ACHN (cell line): ENCODE measurements around the gene CFAP74.

ENCODE experiments used
- DNase-seq: peaks from one replicate; pipeline ENCODE4 v3.0.0-alpha.2; 2015
- in situ Hi-C: cut with HindIII; loops from 2 replicates; pipeline ENCODE4 v1.10.0; 2017; ENCODE audit warnings: low sequenced_read_pairs, low pct_ligation_motif_present, low pct_unique_long_range_greater_than_20kb

The CFAP74 gene

DNA sequence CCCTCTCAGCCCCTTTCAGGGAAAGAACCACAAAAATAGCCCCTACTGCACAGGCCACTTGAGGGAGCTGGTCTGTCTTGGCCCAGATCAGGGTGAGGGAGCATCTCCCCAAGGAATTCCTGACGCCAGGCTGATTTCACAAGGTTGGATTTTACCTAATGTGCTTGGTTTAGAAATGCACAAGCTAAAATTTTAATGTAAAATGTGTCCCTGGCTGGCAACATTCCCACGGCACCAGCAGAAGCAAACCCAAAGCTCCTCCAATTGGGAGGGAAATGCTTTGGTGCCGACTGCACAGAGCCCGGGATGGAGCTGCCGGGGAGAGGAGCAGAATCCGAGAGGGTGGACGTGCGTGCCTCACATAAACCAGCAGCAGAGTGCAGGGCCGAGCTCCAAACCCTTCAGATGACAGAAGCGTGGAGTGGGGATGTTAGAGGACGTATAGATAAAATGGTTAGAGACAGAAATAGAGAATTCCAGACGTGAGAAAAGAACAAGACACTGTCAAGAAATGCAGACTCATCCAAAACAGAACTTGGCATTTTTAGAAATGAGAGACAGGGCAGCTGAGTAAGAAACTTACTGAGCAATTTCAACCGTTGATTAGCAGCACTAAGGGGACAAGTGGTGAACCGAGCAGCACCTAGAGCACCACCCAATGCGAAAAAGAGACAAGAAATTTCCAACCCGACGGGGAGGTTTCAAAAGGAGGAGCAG, 42.9 kb downstream of the CFAP74 start:
- in situ Hi-C loops: no loop called here
- DNase-seq: no peak

DNA sequence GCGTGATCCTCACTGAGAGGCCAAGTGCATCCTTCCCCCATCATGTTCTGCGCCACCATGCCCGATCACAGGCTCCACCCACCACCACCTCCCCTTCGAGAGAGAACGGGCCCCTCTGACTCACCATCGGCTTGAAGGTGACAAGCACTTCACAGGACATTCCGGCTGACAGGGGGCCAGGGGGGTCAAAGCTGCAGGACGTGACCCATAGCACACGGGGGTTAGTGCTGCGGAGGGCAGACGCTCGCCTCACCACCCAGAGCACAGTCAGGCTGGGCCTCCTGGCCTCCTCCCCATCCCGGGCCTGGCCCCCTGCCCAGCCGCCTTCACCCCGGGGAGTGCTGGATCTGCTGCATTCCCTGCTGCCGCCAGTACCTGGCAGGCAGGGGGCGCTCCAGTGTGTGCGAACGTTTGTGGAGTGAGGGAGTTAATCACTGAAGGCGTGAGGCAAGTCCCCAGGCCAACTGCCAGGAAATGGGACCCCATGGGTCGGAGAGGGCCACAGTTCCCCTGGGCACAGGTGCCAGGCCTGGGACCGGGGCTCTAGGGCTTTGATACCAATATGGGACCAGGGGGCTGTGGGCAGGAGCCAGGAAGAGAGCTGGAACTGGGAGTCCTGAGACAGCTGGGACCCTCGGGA, 43.6 kb downstream of the CFAP74 start:
- in situ Hi-C loops: no loop called here
- peak; percentile 83 for DNase-seq

DNA sequence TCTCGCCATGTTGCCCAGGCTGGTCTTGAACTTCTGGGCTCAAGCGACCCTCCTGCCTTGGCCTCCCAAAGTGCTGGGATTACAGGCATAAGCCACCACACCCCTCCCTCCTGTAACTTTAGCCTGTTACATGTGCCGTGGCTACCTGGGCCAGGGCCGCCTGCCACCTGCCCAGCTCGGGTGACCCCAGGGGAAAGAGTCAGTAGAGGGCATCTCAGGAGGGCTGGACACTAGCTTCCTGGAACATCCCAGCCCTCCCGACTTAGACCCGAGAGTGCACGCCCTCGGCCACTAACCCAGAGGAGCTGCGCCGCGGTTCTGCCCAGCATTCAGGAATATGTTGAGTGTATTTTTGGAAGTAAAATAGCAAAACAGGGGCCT, 44.1 kb downstream of the CFAP74 start:
- in situ Hi-C loops: no loop called here
- DNase-seq: no peak

DNA sequence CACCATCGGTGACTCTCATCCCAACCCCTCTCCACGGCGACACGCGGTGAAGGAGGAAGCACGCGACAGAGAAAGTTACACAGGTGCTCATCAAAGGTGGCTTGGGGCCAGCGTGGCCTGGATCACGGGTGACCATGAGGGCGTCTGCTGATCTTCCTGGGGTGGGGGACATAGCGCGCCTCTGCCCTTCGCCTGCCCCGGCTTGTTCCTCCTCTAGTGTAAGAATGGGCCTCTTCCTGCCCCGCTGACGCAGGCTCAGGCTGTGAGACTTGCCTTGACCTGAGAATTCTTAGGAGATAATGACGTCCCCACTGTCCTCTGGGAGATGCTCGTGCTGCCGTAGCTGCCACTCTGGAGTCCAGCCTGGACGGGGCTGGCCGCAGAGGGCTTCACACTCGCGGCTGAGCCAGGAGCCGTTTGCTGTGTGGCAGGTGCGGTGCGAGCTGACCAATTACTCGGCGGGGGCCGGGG, 45.5 kb downstream of the CFAP74 start:
- in situ Hi-C loops: no loop called here
- DNase-seq: no peak

DNA sequence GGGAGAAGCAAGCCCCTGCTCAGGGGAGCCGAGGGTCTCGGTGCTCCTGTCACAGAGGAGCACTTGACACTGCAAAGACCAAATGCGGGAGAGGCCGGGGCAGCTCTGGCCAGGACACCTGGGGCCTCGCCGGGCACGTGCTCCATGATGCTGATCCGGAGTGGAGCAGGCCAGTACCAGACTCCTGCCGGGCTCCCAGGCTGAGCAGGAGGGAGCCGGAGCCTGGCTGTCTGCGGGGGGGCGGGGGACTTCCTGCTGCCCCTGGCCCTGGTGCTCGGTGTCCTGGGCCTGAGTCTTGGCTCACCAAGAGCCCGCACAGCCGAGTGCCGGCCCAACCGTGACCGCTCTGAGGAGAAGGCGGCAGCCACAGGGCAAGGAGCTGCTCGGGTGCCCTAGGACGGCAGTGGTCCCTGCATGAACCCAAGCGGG, 46.0 kb downstream of the CFAP74 start:
- DNase-seq: no peak
- in situ Hi-C loops: no loop called here

DNA sequence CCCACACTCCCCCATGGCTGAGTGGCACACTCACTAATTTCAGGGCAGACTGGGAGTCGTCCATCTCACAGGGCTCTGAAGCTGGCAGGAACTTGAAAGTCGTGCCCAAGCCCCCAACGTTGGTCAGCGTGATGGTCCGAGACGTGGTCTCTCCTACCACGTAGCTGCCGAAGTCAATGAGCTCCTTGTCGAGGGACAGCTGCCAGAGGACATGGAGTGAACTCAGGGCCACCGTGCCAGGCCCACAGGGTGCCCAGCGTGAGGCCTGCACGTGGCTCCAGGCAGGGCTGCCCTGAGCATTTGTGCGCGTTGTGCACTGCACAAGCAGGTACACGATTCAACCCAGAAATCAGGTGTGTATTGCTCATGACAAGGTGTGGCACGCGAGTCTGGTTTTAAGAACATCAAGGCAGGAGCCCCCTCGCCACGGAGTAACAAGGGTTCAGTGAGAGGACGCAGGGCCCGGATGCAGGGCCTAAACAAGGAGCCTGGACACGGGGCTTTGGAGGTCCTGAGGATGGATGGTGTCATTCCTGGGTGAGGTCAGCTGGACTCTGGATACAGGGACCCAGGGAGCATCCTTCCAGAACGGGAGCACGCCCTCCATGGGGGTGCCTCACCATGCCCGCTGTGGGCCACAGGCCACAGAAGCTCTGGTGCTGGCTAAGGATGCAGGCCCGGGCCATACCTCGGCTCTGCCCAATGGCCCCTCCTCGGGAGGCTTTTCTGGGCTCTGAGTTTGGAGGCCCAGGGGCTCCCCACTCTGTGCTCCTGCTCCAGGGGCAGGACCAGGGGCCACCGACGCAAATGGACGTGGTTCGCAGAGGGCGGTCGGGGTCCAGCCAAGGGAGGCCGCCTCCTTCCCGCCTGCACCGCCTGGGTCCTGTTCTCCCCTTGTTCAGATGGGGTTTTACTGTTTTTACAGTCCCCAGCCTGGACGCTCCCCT, 46.7 kb downstream of the CFAP74 start:
- in situ Hi-C loops: no loop called here
- DNase-seq: no peak

DNA sequence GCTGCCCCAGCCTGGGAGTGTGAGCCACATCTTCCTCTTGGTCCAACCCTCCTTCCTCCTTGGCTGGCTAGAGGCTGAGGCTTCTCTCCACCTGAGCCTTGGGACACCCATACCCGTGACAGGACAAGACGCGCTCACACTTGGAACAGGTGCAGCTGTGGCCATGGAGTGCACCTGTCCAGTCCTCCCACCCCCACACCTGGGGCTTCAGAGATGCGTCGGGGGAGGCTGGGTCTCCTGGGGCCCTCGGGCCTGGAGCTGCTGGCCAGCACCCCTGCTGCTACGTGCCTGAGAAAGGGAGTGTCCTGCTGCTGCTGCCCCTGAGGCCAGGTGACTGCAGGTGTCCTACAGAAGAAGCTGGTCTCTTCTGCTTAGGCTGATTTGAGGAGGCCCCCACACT, 47.5 kb downstream of the CFAP74 start:
- DNase-seq: no peak
- in situ Hi-C loops: no loop called here

DNA sequence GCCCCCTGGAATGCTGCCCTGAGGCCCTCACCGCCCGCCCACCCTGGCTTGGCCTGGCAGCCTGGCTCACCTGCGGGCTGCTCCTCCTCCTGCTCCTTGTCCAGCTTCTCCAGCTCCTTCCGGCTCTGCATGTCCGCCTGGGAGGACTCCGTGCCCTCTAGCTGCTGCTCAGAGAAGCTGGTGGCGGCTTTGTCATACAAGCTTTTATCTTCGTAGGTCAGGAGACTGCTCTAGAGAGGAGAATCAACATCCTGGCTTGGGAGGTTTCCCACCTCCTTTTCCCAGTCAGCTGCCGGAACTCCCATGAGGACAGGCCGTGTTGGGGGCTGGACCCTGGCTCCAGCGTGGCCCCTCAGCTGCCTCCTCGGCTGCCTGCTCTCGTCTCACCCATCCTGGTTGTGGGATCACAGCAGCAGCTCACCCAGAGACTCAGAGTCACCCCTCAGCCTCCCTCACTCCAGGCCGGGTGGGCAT, 47.9 kb downstream of the CFAP74 start:
- DNase-seq: no peak

DNA sequence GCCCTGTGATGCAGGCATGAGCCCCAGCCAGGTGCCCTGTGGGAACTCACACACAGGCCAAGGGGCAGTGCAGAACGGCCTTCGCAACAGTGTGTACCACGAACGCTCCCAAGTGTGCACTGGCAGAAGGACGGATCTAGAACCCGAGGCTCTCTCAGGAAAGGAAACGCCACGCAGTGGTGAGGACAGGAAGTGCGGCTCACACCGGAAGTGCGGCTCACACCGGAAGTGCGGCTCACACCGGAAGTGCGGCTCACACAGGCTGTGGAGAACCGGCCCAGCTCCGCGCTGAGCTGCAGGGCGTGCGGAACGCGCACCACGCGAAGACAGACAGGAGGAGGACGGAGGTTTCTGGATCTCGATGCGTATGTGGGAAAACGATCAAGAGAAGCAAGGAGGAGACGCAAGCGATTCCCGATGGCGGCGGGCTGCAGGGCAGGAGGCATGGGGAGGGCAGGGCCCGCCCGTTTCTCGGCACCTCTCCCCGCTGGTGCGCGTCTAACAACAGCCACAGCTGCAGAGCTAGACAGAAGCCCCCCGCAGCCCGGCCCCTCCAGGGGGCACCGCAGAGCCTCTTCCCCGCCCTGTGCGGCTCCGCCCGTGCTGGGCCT, 48.6 kb downstream of the CFAP74 start:
- no peak for DNase-seq
- in situ Hi-C loops: no loop called here

More for the DNA sequence above, 47.9 kb downstream of the CFAP74 start:
- in situ Hi-C loops: no loop called here

DNA sequence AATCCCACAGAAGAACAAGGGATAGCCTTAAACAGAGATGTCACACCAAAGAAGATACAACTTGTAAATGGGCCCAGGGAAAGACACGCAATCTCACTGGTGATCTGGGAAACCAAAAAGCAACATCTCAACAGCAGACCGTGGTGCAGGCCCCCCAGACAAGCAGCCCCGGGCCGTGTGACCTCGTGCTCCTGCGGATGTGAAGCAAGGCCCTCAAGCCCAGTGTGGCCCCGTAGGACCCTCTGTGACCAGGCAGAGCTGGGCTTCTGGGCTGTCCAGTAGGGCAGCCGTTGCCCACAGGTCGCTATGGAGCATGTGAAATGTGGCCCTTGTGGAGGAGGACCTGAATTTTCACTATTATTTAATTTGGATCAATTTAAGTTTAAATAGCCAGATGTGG, 49.6 kb downstream of the CFAP74 start:
- in situ Hi-C loops: no loop called here

DNA sequence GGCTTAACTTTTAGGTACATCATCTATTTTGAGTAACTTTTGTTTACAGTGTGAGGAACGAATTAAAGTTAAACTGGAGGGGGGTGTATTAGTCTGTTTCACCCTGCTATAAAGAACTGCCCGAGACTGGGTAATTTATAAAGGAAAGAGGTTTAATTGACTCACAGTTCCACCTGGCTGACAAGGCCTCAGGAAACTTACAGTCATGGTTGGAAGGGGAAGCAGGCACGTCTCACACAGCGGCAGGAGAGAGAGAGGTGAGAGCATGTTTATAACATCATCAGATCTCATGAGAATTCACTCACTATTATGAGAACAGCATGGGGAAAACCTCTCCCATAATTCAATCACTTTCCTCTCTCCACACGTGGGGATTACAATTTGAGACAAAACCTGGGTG, 52.6 kb downstream of the CFAP74 start:
- DNase-seq: no peak
- in situ Hi-C loops: no loop called here

More for the DNA sequence above, 49.6 kb downstream of the CFAP74 start:
- no peak for DNase-seq

DNA sequence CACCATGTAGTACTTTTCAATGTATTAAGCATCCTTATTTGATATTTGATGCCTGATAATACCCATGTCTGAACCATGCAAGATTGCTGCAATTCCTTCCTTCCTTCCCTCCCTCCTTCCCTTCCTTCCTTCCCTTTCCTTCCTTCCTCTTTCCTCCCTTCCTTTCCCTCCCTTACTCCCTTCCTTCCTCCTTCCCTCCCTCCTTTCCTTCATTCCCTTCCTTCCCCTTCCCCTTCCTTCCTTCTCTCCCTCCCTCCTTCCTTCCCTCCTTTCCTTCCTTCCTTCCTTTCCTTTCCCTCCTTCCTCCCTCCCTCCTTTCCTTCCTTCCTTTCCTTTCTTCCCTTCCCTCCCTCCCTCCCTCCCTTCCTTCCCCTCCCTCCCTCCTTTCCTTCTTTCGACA, 54.8 kb downstream of the CFAP74 start:
- DNase-seq: no peak
- in situ Hi-C loops: no loop called here

DNA sequence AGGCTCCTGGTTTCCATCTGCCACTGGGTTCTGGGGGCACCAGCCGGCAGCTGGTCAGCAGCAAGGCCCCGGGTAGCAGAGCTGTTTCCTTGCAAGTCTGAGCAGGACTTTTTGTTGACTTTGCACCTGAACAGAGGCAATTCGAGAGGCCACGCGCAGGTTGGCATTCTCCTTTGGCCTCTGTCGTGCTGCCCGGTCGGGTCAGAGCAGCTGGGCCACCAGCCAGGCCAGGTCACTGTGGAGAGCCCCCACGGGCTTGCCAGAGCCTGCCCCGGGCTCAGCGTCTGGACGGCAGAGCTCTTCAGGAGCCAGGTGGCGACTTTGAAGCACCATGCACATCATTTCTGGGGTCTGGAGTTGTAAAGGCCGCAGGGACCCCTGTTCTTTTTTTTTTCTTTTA, 56.1 kb downstream of the CFAP74 start:
- DNase-seq: no peak
- in situ Hi-C loops: no loop called here

DNA sequence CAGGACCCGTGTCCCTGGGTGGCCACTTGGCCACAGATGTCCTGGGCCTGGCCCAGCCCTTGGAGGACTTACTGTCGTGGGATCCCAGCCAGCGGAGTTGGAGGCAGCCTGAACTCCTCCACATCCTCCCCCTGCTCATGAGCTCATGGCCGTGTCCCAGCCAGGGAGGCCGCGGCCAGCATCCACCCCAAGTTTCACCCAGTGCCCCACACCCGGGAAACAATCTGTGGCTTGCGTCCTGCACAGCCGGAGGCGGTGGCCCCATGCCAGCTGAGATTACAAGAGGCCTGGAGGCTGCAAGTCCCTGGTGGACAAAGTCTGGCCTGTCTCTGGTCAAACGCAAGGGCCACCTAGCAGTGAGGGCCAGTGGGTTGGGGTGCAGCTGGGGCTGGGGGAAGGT, 57.0 kb downstream of the CFAP74 start:
- in situ Hi-C loops: no loop called here
- no peak for DNase-seq

DNA sequence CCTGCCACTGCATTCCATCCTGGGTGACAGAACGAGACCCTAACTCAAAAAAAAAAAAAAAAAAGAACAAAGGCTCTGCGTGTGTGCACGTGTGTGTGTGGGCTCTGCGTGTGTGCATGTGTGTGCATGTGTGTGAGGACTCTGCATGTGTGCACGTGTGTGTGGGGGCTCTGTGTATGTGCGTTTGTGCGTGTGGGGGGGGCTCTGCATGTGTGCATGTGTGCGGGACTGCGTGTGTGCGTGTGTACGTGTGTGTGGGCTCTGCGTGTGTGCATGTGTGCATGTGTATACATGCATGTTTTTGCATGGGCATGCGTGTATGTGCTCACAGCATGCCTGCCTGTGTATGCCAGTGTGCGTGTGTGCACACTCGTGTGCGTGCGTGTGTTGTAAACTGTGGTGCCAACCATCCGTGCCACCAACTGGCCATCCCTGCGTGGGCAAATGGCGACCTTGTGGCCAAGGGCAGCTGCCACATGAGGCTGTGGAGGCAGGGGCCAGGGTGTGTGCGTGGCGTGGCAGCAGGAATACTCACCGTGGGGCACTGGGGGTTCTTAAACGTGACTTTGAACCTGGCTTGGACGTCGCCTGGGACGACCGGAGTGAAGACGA, 57.7 kb downstream of the CFAP74 start:
- DNase-seq: no peak
- in situ Hi-C loops: no loop called here

DNA sequence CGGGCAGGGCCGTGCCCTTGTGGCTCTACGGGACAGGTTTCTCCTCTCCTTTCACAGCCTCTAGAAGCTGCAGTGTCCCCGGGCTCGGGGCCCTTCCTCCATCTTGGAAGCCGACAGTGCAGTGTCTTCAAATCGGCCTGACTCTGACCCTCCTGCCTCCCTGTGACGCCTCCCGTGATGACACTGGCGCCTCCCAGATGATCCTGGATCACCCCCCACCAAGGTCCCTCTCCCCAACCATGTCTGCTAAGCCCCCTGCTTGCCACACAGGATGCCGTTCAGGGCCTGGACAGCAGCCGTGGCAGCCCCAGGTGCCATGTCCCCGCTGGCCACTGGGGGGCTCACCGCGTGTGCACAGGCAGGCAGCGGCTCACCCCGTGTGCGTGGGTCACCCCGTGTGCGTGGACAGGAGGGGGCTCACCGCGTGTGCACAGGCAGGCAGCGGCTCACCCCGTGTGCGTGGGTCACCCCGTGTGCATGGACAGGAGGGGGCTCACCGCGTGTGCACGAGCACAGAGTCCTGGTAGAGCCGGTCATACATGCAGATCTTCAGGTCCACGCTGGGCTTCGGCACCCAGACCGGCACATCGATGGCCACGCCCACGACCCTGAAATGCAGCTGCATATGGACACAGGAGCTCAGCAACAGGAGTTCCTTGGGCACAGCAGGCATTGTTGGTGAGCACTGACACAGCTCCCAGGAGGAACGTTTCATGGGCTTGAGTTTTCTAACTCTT, 59.6 kb downstream of the CFAP74 start:
- in situ Hi-C loops: no loop called here
- DNase-seq: peak; percentile 41

DNA sequence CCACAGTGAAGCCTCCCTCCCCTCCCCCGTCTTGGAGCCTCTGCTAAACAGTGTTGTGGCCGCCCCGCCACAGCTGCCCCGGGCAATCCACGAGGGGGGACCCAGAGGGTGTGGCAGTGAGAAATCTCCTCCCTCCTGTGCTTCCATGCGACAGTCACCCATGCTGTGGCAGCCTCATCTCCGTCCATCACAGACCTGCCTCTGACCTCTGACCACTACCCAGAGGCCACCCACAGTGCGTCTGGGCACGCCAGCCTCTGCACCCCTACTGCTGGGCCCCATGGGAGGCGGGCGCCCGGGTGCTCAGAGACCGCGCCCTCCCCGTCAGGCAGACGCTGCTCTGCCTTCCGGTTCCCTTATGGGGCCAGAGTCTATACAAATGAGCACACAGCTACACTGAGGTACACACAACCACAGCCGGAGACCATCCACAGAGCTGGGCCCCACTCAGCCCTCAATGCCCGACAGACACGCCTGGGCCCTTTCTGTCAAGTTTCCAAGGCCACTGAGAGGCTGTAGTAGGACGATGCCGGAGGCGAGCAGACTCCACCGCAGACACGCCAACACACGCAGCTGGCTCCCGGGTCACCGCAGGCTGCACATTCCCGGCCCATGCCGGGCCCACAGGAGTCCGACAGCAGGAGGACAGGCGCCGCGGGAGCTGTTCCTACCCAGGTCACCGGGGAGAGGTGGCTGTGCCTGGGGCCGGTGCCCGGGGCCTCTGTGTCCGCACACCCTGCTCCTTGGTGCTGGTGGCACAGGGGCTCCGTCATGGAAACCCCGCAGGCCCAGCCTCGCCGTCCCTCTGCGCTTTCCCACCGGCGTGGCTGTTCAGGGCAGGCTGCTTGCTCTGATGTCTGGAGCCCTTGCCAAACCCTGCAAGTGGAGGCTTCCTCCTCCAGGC, 60.6 kb downstream of the CFAP74 start:
- no peak for DNase-seq
- in situ Hi-C loops: no loop called here
